DOHH2 (cell line): ENCODE data around the gene SH3D19.

Source experiments
- H3F3A ChIP-seq: fragments of 200-600 bp; sonication (generic), shearing (Covaris generic); 2 replicates; pipeline ENCODE4 v1.6.0; 2016; ENCODE audit warnings: antibody characterized with exemption, mild to moderate bottlenecking; ENCODE audit not compliant: control insufficient read depth, insufficient read depth
- H3K27ac ChIP-seq: fragments of 200-600 bp; sonication (generic); 2 replicates; pipeline ENCODE4 v1.5.1; 2014; ENCODE audit warnings: low read depth, mild to moderate bottlenecking, low read length, moderate library complexity
- H3K27me3 ChIP-seq: fragments of 200-600 bp; sonication (generic); 2 replicates; pipeline ENCODE4 v1.6.1; 2014; ENCODE audit warnings: mild to moderate bottlenecking, low read length, mixed read lengths; ENCODE audit not compliant: control insufficient read depth
- H3K36me3 ChIP-seq: fragments of 200-600 bp; sonication (generic); 2 replicates; pipeline ENCODE4 v1.6.1; 2014; ENCODE audit warnings: mild to moderate bottlenecking, low read length, moderate library complexity, mixed read lengths; ENCODE audit not compliant: control insufficient read depth
- H3K4me1 ChIP-seq: fragments of 200-600 bp; sonication (generic); 2 replicates; pipeline ENCODE4 v1.6.1; 2014; ENCODE audit warnings: mild to moderate bottlenecking, low read length, mixed read lengths; ENCODE audit not compliant: control insufficient read depth
- H3K4me2 ChIP-seq: fragments of 200-600 bp; sonication (generic); 2 replicates; pipeline ENCODE4 v1.6.0; 2014; ENCODE audit warnings: mild to moderate bottlenecking, low read length, moderate library complexity
- H3K4me3 ChIP-seq: fragments of 200-600 bp; sonication (generic); 2 replicates; pipeline ENCODE4 v1.5.1; 2014; ENCODE audit warnings: mild to moderate bottlenecking, low read length, mixed read lengths
- H3K79me2 ChIP-seq: fragments of 200-600 bp; sonication (generic); 2 replicates; pipeline ENCODE4 v1.6.1; 2014; ENCODE audit warnings: mild to moderate bottlenecking, low read length, mixed read lengths; ENCODE audit not compliant: control insufficient read depth
- H3K9me2 ChIP-seq: fragments of 200-600 bp; sonication (generic); replicated peaks from 2 replicates; pipeline ENCODE4 v1.6.1; 2014; ENCODE audit warnings: mild to moderate bottlenecking, low read length, mixed read lengths; ENCODE audit not compliant: control insufficient read depth
- H3K9me3 ChIP-seq: fragments of 200-600 bp; sonication (generic); 2 replicates; pipeline ENCODE4 v1.6.1; 2014; ENCODE audit warnings: antibody characterized with exemption, low read length, mixed read lengths; ENCODE audit not compliant: control insufficient read depth, insufficient read depth
- H4K20me1 ChIP-seq: fragments of 200-600 bp; sonication (generic); 2 replicates; pipeline ENCODE4 v1.6.0; 2014; ENCODE audit warnings: low read depth, mild to moderate bottlenecking, antibody characterized with exemption, low read length, moderate library complexity; ENCODE audit not compliant: control insufficient read depth, insufficient read depth
- EZH2phosphoT487 ChIP-seq: fragments of 200-600 bp; sonication (generic); IDR thresholded peaks from 2 replicates; pipeline ENCODE4 v1.6.1; 2017; ENCODE audit warnings: borderline replicate concordance, mild to moderate bottlenecking, antibody characterized with exemption, low read length, moderate library complexity, mixed read lengths
- TF ChIP-seq, protein P1 (sequence below): fragments of 200-600 bp; sonication (generic); IDR thresholded peaks from one replicate; pipeline ENCODE4 v1.5.1; 2014; ENCODE audit warnings: antibody characterized with exemption, mild to moderate bottlenecking, low read depth, low read length; ENCODE audit not compliant: poor library complexity, severe bottlenecking

SH3D19 gene

GRCh38 chr4:151167561-151167960 lies 157.8 kb downstream of the SH3D19 start:
- Histone ChIP-seq H3K4me1 (no peaks in the 10 kb centered on the region), H3K9me3 (no peaks in the 10 kb centered on the region), H3K4me3 (no peak overlapping the region), H3K36me3 (no peaks in the 10 kb centered on the region), H3K27ac (no peak overlapping the region), H4K20me1 (no peaks in the 10 kb centered on the region), H3K9me2 (no peaks in the 10 kb centered on the region), H3F3A (no peaks in the 10 kb centered on the region), H3K4me2 (no peak overlapping the region), H3K79me2 (no peaks in the 10 kb centered on the region), H3K27me3 (peaks cover 5% of the 10 kb centered on the region; the same call in 1 of the 2 replicates)
- no peak for TF ChIP-seq EZH2phosphoT487
- TF ChIP-seq, protein P1, sequence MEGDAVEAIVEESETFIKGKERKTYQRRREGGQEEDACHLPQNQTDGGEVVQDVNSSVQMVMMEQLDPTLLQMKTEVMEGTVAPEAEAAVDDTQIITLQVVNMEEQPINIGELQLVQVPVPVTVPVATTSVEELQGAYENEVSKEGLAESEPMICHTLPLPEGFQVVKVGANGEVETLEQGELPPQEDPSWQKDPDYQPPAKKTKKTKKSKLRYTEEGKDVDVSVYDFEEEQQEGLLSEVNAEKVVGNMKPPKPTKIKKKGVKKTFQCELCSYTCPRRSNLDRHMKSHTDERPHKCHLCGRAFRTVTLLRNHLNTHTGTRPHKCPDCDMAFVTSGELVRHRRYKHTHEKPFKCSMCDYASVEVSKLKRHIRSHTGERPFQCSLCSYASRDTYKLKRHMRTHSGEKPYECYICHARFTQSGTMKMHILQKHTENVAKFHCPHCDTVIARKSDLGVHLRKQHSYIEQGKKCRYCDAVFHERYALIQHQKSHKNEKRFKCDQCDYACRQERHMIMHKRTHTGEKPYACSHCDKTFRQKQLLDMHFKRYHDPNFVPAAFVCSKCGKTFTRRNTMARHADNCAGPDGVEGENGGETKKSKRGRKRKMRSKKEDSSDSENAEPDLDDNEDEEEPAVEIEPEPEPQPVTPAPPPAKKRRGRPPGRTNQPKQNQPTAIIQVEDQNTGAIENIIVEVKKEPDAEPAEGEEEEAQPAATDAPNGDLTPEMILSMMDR = no peak

- Histone ChIP-seq H3K4me2 (no peak overlapping the region), H3K9me2 (no peaks in the 10 kb centered on the region), H3K27me3 (peaks cover 3% of the 10 kb centered on the region; the same call in 1 of the 2 replicates), H3K27ac (no peak overlapping the region), H3K79me2 (no peaks in the 10 kb centered on the region), H3K9me3 (no peaks in the 10 kb centered on the region), H3K4me1 (no peaks in the 10 kb centered on the region), H3K36me3 (no peaks in the 10 kb centered on the region), H4K20me1 (no peaks in the 10 kb centered on the region), H3K4me3 (no peak overlapping the region), H3F3A (no peaks in the 10 kb centered on the region)
- TF ChIP-seq EZH2phosphoT487 = no peak
- TF ChIP-seq, protein P1 = no peak
These were observed 158.8 kb downstream of the SH3D19 start for GRCh38 chr4:151166636-151167035.

DNA sequence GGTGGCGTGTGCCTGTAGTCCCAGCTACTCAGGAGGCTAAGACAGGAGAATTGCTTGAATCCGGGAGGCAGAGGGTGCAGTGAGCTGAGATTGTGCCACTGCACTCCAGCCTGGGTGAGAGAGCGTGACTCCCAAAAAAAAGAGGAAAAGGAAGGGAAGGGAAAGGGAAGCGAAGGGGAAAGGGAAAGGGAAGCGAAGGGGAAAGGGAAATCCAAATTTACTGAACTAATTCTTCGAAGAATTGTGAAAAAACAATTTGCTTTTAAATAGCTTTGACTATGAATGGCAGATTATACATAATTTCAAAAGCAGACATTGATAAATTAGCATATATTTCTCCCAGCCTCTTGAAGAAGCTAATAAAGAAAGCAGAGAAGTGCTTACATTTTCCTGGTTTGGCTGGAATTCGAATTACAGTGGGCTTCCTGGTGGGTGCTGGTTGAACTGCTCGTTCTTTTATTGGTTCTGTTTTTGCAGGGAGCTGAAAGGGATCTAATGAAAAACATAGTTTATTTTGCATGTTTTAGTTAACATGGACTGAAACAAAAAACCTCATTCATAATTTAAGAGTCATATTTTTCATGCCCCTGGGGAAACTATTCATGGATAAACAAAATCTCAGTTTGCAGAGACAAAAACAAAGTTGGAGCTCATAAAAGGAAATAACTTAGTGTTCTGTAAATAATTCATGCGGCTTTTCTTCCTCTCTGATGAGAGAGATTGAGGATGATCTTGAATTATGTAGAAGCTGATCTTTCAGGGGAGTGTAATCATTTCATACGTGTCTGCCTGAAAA lies 160.0 kb downstream of the SH3D19 start:
- no peak for TF ChIP-seq EZH2phosphoT487
- TF ChIP-seq, protein P1 = no peak
- H3K4me3 ChIP-seq = no peak overlapping the region
- no peaks in the 10 kb centered on the region for H3K9me3 ChIP-seq
- H3K4me2 ChIP-seq = no peak overlapping the region
- no peaks in the 10 kb centered on the region for H3K36me3 ChIP-seq
- H3K79me2 ChIP-seq = no peaks in the 10 kb centered on the region
- H3F3A ChIP-seq = no peaks in the 10 kb centered on the region
- H3K27ac ChIP-seq = no peak overlapping the region
- H3K27me3 ChIP-seq = no peaks in the 10 kb centered on the region
- H4K20me1 ChIP-seq = no peaks in the 10 kb centered on the region
- H3K4me1 ChIP-seq = no peaks in the 10 kb centered on the region
- H3K9me2 ChIP-seq = no peaks in the 10 kb centered on the region
